Liver (tissue), 9 donors: ENCODE data around the gene CABYR. TPM values are rescaled to one million over a fixed set of nuclear protein-coding genes. Genes with fewer than 3 reads are reported as not detected.

Source experiments
- DNase-seq: peaks from one replicate; pipeline ENCODE4 v3.0.0-alpha.2; 2017; ENCODE audit warnings: low spot score
- H3K27ac ChIP-seq, 2 donors: one replicate each; pipeline ENCODE4 v1.7.0; 2013; ENCODE audit warnings: inconsistent platforms in 2 of 2, low read length in 2 of 2, control low read depth in 1 of 2, low read depth in 1 of 2, mild to moderate bottlenecking in 1 of 2
- H3K27me3 ChIP-seq, 4 donors: one replicate each; pipeline versions ENCODE4 v1.6.1 to v1.7.0; 2013; ENCODE audit warnings: low read length in 3 of 4, inconsistent platforms in 1 of 4, mild to moderate bottlenecking in 1 of 4, moderate library complexity in 1 of 4; ENCODE audit not compliant: control insufficient read depth in 4 of 4, insufficient read depth in 4 of 4
- H3K36me3 ChIP-seq, 4 donors: one replicate each; pipeline versions ENCODE4 v1.6.1 to v1.7.0; 2013; ENCODE audit warnings: low read length in 3 of 4, mild to moderate bottlenecking in 3 of 4, low read depth in 1 of 4, moderate library complexity in 1 of 4; ENCODE audit not compliant: control insufficient read depth in 4 of 4, insufficient read depth in 3 of 4
- H3K4me1 ChIP-seq, 4 donors: one replicate each; pipeline versions ENCODE4 v1.6.1 to v1.7.0; 2013; ENCODE audit warnings: low read length in 3 of 4, mild to moderate bottlenecking in 3 of 4, moderate library complexity in 1 of 4; ENCODE audit not compliant: control insufficient read depth in 4 of 4, insufficient read depth in 4 of 4
- H3K4me3 ChIP-seq, 3 donors: one replicate each; pipeline versions ENCODE4 v1.6.1 to v1.7.0; 2013; ENCODE audit warnings: low read length in 3 of 3, control low read depth in 1 of 3, low read depth in 1 of 3, mild to moderate bottlenecking in 1 of 3
- H3K9ac ChIP-seq, 2 donors: one replicate each; pipeline ENCODE4 v1.7.0; 2013; ENCODE audit warnings: low read length in 2 of 2, mild to moderate bottlenecking in 2 of 2, moderate library complexity in 2 of 2, control low read depth in 1 of 2, low read depth in 1 of 2
- H3K9me3 ChIP-seq, 4 donors: one replicate each; pipeline versions ENCODE4 v1.6.1 to v1.7.0; 2013; ENCODE audit warnings: low read length in 3 of 4; ENCODE audit not compliant: control insufficient read depth in 4 of 4
- ATF3 ChIP-seq: IDR thresholded peaks from 2 replicates; pipeline ENCODE4 v1.6.1; 2016; ENCODE audit warnings: antibody characterized with exemption
- EGR1 ChIP-seq, 2 donors: IDR thresholded peaks; 2 replicates each; pipeline ENCODE4 v1.6.1; 2016 to 2018; ENCODE audit warnings: antibody characterized with exemption in 2 of 2, low read depth in 2 of 2
- FOXA1 ChIP-seq: IDR thresholded peaks from 2 replicates; pipeline ENCODE4 v1.6.1; 2016; ENCODE audit warnings: antibody characterized with exemption
- FOXA2 ChIP-seq: IDR thresholded peaks from 2 replicates; pipeline ENCODE4 v1.6.1; 2016; ENCODE audit warnings: antibody characterized with exemption
- GABPA ChIP-seq, 2 donors: IDR thresholded peaks in 1 of 2; conservative IDR thresholded peaks in 1 of 2; 2 replicates each; pipeline ENCODE4 v1.6.1; 2016; ENCODE audit warnings: antibody characterized with exemption in 2 of 2, mild to moderate bottlenecking in 1 of 2, moderate library complexity in 1 of 2
- HNF4A ChIP-seq, 2 donors: conservative IDR thresholded peaks; 2 replicates each; pipeline ENCODE4 v1.6.1; 2016; ENCODE audit warnings: antibody characterized with exemption in 2 of 2, mild to moderate bottlenecking in 2 of 2
- HNF4G ChIP-seq: IDR thresholded peaks from 2 replicates; pipeline ENCODE4 v1.6.1; 2016; ENCODE audit warnings: antibody characterized with exemption
- JUND ChIP-seq, 2 donors: IDR thresholded peaks; 2 replicates each; pipeline ENCODE4 v1.6.1; 2016; ENCODE audit warnings: antibody characterized with exemption in 2 of 2
- MAX ChIP-seq: IDR thresholded peaks from 2 replicates; pipeline ENCODE4 v1.6.1; 2016; ENCODE audit warnings: antibody characterized with exemption
- NR2F2 ChIP-seq: IDR thresholded peaks from 2 replicates; pipeline ENCODE4 v1.6.1; 2016; ENCODE audit warnings: antibody characterized with exemption
- RAD21 ChIP-seq, 2 donors: IDR thresholded peaks; 2 replicates each; pipeline ENCODE4 v1.6.1; 2016; ENCODE audit warnings: antibody characterized with exemption in 2 of 2, mild to moderate bottlenecking in 2 of 2
- RXRA ChIP-seq, 2 donors: IDR thresholded peaks; 2 replicates each; pipeline ENCODE4 v1.6.1; 2017 to 2018; ENCODE audit warnings: antibody characterized with exemption in 2 of 2, mild to moderate bottlenecking in 1 of 2
- SP1 ChIP-seq: IDR thresholded peaks from 2 replicates; pipeline ENCODE4 v1.6.1; 2018; ENCODE audit warnings: antibody characterized with exemption, mild to moderate bottlenecking
- TAF1 ChIP-seq: conservative IDR thresholded peaks from 2 replicates; pipeline ENCODE4 v1.6.1; 2016; ENCODE audit warnings: antibody characterized with exemption, mild to moderate bottlenecking
- YY1 ChIP-seq: IDR thresholded peaks from 2 replicates; pipeline ENCODE4 v1.6.1; 2016; ENCODE audit warnings: antibody characterized with exemption, mild to moderate bottlenecking
- ZBTB33 ChIP-seq: IDR thresholded peaks from 2 replicates; pipeline ENCODE4 v1.6.1; 2016; ENCODE audit warnings: antibody characterized with exemption
- WGBS: extraction: QIAGEN DNeasy Blood & Tissue Kit; methylation state at CpG from one replicate; pipeline ENCODE4 v1.1.7; 2013; 5-methylcytosine and 5-hydroxymethylcytosine counted together
- polyA plus RNA-seq, 2 donors: library from polyadenylated mRNA; stranded (reverse) in 1 of 2; unstranded in 1 of 2; fragments of 200-250 nt in 1 of 2; fragments of >200 nt in 1 of 2; fragmentation: Nextera tagmentation in 1 of 2; extraction: Ambion mirVana in 1 of 2; gene quantifications; one replicate each; pipeline versions ENCODE4 v1.2.1 to v1.2.3, GENCODE V29; 2013 to 2015
- total RNA-seq, 2 donors: library from RNA; depleted of rRNA; stranded (reverse); fragments of >200 nt; gene quantifications; one replicate each; pipeline ENCODE4 v1.2.3, GENCODE V29; 2014
- TF ChIP-seq, protein P1 (sequence below): IDR thresholded peaks from 2 replicates; pipeline ENCODE4 v1.6.1; 2016; ENCODE audit warnings: antibody characterized with exemption, mild to moderate bottlenecking
- TF ChIP-seq, protein P2 (sequence below): fragments of 150-350 bp; IDR thresholded peaks from 2 replicates; pipeline ENCODE4 v1.5.1; 2017; ENCODE audit warnings: improper control_type of control experiment, low read depth, low read length; ENCODE audit not compliant: missing input control
- donor health status: healthy.
- donor health status: healthy.
- donor health status: healthy.
- donor health status: healthy.
- donor health status: healthy.

Gene CABYR
- total and polyA plus RNA-seq, 4 donors = 0.19 to 0.67 (median 0.32) TPM

DNA sequence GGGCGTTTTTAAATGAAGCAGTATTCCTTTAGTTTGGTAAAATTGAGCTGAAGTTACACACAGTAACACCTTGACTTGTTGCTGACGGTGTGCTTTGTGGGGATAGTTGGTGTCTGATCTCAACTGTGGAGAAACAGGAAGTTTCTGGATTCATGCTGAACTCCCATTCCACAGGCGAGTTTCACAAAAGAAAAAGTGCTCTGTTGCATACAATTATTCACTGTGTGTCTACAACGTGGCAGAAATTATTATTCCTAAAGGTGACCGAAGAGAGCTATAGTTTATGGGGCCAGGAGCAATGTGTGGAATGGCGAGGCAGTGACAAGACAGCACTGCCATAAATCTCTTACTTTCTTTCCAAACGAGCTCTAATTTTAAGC, 463 bp upstream of the CABYR start:
- no peaks in the 10 kb centered on the region for H3K27me3 ChIP-seq
- H3K4me1 ChIP-seq = peaks cover 0 to 20% (median 14%) of the 10 kb centered on the region in 4 donors
- H3K4me3 ChIP-seq = peak overlapping the region in 2 of 3 donors; percentile 13 to 57
- H3K27ac ChIP-seq = no peak overlapping the region
- DNase-seq = no peak
- no peaks in the 10 kb centered on the region for H3K9me3 ChIP-seq
- TF ChIP-seq GABPA (IDR thresholded peaks at IDR 0.05 in 1 of 2, conservative IDR thresholded peaks at IDR 0.05 in 1 of 2) (no peak), EGR1 (IDR thresholded peaks at IDR 0.05; ENCODE audit: low read depth in 2 of 2) (no peak), HNF4A (conservative IDR thresholded peaks at IDR 0.05) (no peak), HNF4G (no peak), FOXA1 (no peak), ATF3 (no peak), YY1 (no peak), ZBTB33 (no peak), NR2F2 (no peak), RXRA (IDR thresholded peaks at IDR 0.05) (no peak), FOXA2 (no peak), JUND (IDR thresholded peaks at IDR 0.05) (no peak), SP1 (no peak), RAD21 (IDR thresholded peaks at IDR 0.05) (no peak)
- TF ChIP-seq, protein P1, sequence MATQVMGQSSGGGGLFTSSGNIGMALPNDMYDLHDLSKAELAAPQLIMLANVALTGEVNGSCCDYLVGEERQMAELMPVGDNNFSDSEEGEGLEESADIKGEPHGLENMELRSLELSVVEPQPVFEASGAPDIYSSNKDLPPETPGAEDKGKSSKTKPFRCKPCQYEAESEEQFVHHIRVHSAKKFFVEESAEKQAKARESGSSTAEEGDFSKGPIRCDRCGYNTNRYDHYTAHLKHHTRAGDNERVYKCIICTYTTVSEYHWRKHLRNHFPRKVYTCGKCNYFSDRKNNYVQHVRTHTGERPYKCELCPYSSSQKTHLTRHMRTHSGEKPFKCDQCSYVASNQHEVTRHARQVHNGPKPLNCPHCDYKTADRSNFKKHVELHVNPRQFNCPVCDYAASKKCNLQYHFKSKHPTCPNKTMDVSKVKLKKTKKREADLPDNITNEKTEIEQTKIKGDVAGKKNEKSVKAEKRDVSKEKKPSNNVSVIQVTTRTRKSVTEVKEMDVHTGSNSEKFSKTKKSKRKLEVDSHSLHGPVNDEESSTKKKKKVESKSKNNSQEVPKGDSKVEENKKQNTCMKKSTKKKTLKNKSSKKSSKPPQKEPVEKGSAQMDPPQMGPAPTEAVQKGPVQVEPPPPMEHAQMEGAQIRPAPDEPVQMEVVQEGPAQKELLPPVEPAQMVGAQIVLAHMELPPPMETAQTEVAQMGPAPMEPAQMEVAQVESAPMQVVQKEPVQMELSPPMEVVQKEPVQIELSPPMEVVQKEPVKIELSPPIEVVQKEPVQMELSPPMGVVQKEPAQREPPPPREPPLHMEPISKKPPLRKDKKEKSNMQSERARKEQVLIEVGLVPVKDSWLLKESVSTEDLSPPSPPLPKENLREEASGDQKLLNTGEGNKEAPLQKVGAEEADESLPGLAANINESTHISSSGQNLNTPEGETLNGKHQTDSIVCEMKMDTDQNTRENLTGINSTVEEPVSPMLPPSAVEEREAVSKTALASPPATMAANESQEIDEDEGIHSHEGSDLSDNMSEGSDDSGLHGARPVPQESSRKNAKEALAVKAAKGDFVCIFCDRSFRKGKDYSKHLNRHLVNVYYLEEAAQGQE = no peak
- TF ChIP-seq, protein P2, sequence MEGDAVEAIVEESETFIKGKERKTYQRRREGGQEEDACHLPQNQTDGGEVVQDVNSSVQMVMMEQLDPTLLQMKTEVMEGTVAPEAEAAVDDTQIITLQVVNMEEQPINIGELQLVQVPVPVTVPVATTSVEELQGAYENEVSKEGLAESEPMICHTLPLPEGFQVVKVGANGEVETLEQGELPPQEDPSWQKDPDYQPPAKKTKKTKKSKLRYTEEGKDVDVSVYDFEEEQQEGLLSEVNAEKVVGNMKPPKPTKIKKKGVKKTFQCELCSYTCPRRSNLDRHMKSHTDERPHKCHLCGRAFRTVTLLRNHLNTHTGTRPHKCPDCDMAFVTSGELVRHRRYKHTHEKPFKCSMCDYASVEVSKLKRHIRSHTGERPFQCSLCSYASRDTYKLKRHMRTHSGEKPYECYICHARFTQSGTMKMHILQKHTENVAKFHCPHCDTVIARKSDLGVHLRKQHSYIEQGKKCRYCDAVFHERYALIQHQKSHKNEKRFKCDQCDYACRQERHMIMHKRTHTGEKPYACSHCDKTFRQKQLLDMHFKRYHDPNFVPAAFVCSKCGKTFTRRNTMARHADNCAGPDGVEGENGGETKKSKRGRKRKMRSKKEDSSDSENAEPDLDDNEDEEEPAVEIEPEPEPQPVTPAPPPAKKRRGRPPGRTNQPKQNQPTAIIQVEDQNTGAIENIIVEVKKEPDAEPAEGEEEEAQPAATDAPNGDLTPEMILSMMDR = no peak
- peak overlapping the region in 1 of 2 donors; percentile 63 for H3K9ac ChIP-seq
- peaks cover 0 to 4% (median 1%) of the 10 kb centered on the region in 4 donors for H3K36me3 ChIP-seq
- 44% methylated on average over 7 of the region's 7 CpGs for WGBS

DNA sequence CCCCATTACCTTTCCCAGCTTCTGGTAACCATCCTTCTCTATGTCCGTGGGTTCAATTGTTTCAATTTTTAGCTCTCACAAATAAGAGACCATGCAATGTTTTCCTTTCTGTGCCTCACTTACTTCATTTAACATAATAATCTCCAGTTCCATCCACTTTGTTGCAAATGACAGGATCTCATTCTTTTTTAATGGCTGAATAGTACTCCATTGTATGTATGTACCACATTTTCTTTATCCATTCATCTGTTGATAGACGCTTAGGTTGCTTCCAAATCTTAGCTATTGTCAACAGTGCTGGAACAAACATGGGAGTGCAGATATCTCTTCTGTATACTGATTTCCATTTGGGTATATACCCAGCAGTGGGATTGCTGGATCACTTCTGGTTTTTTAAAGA, 1.8 kb downstream of the CABYR start:
- no peaks in the 10 kb centered on the region for H3K27me3 ChIP-seq
- 95% methylated on average over 2 of the region's 2 CpGs for WGBS
- no peak overlapping the region for H3K4me3 ChIP-seq
- no peaks in the 10 kb centered on the region for H3K36me3 ChIP-seq
- H3K9me3 ChIP-seq = no peaks in the 10 kb centered on the region
- no peak for TF ChIP-seq GABPA (IDR thresholded peaks at IDR 0.05 in 1 of 2, conservative IDR thresholded peaks at IDR 0.05 in 1 of 2)
- no peak for TF ChIP-seq TAF1
- TF ChIP-seq HNF4G = no peak
- no peak for TF ChIP-seq MAX
- TF ChIP-seq HNF4A (conservative IDR thresholded peaks at IDR 0.05) = no peak
- TF ChIP-seq JUND (IDR thresholded peaks at IDR 0.05) = no peak
- no peak for TF ChIP-seq ATF3
- no peak for TF ChIP-seq RAD21 (IDR thresholded peaks at IDR 0.05)
- no peak for TF ChIP-seq FOXA2
- TF ChIP-seq YY1 = no peak
- TF ChIP-seq SP1 = no peak
- TF ChIP-seq, protein P1 = no peak
- H3K27ac ChIP-seq = no peak overlapping the region
- DNase-seq = no peak
- H3K4me1 ChIP-seq = peaks cover 0 to 17% (median 12%) of the 10 kb centered on the region in 4 donors
- H3K9ac ChIP-seq = no peak overlapping the region
